SK-N-DZ (cell line): ENCODE results near the gene OR13C5. TPM values are rescaled to one million over a fixed set of nuclear protein-coding genes. Genes with fewer than 3 reads are reported as not detected.
"Not testable (repeated sequence)": the region's sequence is repeated elsewhere in the genome, so short reads cannot be mapped to it uniquely, and the experiment has no call there.

ENCODE experiments used
- DNase-seq: peaks from one replicate; pipeline ENCODE4 v3.0.0-alpha.2; 2015; ENCODE audit warnings: low spot score
- polyA plus RNA-seq, 2 experiments: library from polyadenylated mRNA; depleted of rRNA; stranded (reverse); fragments of >200 nt; gene quantifications; 2 replicates each; pipeline ENCODE4 v1.2.3, GENCODE V29; 2014

OR13C5 gene, protein sequence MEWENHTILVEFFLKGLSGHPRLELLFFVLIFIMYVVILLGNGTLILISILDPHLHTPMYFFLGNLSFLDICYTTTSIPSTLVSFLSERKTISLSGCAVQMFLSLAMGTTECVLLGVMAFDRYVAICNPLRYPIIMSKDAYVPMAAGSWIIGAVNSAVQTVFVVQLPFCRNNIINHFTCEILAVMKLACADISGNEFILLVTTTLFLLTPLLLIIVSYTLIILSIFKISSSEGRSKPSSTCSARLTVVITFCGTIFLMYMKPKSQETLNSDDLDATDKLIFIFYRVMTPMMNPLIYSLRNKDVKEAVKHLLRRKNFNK
- polyA plus RNA-seq (2014; cell fraction: cytosol; rRNA removed) = not detected in 2 replicates
- polyA plus RNA-seq (2014; cell fraction: nucleus; rRNA removed) = not detected in 2 replicates

DNA sequence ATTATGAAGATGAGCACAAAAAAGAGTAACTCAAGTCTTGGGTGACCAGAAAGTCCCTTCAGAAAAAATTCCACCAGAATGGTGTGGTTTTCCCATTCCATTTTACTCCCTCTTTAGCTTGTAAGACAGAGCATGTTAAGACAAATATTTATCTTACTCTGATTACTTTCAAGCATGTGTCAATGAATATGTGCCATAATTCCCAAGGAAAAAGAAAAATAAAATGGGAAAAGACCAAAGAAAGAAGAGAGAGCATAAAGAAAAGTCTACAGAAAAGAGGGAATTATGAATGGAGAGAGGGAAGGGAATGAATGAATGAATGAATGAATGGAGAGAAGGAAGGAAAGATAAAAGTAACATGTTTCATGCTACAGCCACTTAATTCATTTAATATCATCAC is at the start of gene OR13C5:
TSS of gene OR13C5 (minus strand) at position 101 of the 400 bp plus-strand sequence. CDS start at position 101, 0 bp downstream.
- not testable (repeated sequence) for DNase-seq

DNA sequence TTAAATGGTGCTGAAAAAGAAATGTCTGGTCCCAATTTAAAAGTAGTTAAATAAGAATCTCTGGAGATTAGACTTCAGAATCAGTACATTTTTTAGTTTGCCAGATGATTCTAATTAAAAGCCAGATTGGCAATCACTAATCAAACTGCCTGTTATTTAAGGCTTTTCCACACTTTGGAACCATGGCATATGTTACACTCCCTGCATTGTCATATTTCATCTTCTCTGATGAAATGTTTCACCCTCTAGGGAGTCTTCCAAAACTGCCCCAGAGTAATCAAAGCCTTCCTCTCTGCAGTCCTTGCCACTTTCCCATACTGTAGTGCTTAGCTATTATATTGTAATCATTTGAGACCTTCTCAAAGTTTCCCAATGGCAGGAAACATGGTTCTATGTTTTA is 36.2 kb upstream of the OR13C5 start:
- DNase-seq = no peak

DNA sequence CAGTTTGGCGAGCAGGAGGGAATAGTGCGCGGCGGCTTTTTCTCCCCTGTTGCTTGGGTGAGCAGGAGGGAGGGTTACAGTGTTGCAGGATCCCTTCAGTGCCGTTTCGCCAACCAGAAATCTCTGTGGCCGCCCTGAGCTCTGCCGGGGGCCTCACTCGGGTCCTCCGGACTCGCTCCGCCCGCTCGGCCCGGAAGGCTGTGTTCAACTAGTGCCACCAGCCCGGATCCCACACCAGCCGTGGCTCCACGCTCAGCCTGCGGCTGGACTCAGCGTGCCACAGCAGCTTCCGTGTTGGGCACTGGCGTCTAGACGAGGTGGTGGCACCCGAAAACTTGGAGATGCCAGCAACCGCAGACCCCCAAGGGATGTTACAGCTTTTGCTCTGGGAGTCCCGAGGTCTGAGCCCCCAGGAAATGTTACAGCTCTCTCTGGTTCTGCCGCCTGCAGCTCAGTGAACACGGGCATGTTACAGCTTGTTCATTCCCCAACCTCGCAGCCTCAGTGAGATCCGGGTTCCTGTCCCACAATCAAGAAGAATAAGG is 34.8 kb upstream of the OR13C5 start:
- no peak for DNase-seq

DNA sequence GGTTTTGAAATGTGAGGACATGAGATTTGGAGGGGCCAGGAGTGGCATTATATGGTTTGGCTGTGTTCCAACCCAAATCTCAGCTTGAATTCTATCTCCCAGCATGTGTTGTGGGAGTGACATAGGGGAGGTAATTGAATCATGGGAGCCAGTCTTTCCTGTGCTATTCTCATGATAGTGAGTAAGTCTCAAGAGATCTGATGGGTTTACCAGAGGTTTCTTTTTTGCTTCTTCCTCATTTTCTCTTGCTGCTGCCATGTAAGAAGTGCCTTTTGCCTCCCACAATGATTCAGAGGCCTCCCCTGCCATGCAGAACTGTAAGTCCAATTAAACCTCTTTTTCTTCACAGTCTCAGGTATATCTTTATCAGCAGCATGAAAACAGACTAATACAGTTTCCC is 26.8 kb upstream of the OR13C5 start:
- DNase-seq = not testable (repeated sequence)

DNA sequence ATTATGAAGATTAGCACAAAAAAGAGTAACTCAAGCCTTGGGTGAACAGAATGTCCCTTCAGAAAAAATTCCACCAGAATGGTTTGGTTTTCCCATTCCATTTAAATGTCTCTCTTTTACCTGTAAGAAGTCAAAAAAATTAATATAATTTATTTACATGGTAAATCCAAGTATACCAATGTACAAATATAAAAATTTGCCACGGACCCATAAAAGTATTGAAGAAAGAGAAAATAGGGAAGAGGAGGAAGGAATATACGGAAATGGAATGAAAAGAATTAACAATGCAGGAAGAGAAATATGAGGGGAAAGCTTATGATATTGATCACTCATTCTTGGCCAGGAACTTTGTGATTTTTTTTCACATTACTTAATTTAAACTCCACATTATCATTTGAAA is 18.9 kb upstream of the OR13C5 start, which contains the start of gene OR13C9:
TSS of gene OR13C9 (minus strand) at position 101 of the 400 bp plus-strand sequence. CDS start at position 101, 0 bp downstream.
- no peak for DNase-seq

DNA sequence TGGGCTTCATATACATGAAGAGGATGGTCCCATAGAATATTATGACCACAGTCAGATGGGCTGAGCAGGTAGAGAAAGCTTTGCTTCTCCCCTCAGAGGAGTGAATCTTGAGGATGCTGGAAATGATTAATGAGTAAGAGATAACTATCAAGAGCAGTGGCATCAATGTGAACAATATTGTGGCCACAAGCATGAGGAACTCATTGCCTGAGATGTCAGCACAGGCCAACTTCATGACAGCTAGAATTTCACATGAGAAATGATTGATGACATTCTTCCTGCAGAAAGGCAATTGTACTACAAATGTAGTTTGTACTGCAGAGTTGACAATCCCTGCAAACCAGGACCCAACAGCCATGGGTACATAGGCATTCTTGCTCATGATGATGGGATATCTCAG is 18.2 kb upstream of the OR13C5 start:
- DNase-seq = no peak

DNA sequence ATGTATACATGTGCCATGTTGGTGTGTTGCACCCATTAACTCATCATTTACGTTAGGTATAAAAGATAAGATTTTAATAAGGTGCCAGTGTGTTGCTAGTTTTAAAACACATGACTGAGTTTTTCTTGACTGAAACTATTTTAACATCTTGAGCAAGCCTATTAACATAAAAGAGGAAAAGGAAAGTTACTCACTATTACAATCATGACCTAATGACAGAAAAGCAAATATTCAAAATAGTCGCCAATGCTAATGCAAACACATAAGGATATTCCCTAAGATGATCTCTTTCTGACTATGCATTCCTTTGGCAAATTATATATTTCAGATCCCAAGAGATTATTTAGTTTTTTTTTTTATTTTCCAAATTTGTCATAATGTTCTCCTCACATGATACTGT is 12.0 kb upstream of the OR13C5 start:
- no peak for DNase-seq

DNA sequence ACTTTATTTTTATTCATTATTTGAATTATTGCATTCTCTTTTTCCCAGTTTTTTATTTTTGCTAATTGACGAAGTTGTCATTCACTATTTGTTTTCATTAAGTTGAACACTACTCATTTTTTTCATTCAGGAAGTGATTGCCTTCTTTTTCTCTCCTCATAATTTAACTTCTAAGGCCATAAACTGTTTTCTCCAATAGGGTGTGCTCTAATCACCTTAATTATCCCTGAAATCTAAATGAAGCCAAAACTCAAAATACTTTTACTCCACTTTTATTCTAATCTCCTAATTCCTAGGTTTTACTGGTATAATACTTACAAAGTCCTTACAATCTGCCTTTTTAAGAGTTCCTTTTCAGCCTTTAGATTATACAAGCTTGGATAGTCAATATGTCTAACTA is 9.1 kb upstream of the OR13C5 start:
- DNase-seq = no peak

DNA sequence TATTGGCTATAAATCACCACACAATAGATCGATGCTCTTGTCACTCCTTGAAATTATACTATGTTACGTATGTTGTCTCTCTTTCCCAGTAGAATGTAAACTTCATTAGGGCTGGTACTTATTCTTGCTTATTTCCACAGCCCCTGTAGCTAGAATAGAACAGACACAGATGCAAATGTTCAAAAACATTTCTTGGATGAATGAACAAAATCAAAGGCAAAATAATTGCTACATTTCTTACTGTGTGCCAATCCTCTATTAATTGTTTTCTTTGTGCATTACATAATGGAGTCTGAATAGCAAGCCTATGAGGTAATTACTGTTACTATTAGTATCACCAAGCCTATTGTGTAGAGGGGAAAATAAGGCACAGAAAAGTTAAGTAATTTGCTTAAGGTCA is 6.9 kb upstream of the OR13C5 start:
- no peak for DNase-seq

DNA sequence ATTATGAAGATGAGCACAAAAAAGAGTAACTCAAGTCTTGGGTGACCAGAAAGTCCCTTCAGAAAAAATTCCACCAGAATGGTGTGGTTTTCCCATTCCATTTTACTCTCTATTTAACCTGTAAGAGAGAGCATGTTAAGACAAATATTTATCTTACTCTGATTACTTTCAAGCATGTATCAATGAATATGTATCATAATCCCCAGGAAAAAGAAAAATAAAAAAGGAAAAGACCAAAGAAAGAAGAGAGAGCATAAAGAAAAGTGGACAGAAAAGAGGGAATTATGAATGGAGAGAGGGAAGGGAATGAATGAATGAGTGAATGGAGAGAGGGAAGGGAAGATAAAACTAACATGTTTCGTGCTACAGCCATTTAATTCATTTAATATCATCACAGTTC is 6.3 kb upstream of the OR13C5 start, which contains the start of gene OR13C2:
TSS of gene OR13C2 (minus strand) at position 101 of the 400 bp plus-strand sequence. CDS start at position 101, 0 bp downstream.
- not testable (repeated sequence) for DNase-seq

DNA sequence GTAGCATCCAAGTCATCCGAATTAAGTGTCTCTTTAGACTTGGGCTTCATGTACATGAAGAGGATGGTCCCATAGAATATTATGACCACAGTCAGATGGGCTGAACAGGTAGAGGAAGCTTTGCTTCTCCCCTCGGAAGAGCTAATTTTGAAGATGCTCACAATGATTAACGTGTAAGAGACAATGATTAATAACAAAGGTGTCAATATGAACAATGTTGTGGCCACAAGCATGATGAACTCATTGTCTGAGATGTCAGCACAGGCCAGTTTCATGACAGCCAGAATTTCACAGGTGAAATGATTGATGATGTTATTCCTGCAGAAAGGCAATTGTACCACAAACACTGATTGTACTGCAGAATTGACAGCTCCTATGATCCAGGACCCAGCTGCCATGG is 5.6 kb upstream of the OR13C5 start:
- DNase-seq = no peak

DNA sequence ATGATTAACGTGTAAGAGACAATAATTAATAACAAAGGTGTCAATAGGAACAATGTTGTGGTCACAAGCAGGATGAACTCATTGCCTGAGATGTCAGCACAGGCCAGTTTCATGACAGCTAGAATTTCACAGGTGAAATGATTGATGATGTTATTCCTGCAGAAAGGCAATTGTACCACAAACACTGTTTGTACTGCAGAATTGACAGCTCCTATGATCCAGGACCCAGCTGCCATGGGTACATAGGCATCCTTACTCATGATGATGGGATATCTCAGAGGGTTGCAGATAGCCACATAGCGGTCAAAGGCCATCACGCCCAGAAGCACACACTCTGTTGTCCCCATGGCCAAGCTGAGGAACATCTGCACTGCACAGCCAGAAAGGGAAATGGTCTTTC is 464 bp downstream of the OR13C5 start:
- not testable (repeated sequence) for DNase-seq

DNA sequence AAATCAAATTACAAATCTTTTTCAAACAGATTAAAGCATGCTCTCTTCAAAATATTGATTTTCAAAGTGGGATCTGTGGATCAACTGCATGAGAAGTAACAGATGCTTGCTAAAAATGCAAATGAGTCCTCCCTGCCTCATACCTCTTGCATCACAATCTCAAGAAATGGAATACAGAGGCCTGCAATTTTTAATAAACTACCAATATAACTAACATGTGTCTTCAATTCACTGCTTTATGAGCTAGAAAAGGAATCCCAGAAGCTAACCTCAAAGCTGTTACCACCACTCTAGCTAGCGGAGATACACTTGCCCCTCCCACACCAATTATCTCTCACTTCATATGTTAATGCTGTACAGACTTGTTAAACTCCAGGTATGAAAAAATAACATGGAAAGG is 9.6 kb downstream of the OR13C5 start:
- DNase-seq = no peak

DNA sequence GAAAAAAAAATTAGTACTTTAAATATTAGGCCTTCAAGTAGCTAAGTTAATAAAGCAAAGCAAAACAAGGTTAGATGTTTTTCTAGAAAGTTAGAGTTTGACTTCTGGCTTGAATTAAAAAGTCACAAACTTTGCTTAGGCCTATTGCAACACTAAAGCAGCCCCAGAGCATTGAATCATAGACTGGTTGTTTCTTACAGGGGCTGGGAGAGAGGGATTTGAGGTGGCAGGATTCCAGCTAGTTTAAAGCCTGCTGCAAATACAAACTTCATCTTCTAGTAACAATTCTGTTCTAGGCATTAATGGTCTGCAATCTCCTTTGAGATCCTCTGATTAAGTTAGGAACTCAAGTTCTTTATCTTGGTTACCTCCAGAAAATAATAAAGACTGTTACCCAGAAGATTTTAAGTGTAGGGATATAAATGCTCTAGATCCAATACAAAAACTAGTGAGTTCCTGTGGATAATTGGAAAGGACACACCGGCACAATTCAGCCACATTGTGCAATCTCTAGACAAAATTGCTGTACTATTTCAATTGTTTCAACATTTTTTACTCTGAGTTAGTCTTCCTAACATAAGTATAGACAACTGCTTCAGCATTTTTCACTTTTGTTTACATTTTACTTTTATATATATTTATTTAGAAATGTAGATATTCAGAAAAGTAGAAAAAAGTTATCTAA is 12.6 kb downstream of the OR13C5 start:
- no peak for DNase-seq

DNA sequence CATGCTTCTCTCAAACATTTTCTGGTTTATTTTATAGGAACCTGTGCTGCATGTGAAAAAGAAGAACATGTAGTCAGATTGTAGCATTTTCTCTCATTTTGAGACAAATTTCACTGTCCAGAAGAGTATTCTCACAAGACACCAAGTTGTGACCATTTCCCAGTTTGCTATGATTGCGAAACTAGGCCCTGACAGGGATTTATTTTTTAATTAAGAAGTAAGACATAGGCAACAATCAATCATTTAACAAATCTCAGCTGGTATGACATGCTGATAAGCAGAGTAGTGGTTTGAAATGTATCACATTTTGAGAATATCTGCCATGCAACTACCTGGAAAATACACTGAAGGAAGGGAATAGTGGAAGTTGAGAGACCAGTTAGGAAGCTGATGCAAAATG is 18.7 kb downstream of the OR13C5 start:
- DNase-seq = no peak

DNA sequence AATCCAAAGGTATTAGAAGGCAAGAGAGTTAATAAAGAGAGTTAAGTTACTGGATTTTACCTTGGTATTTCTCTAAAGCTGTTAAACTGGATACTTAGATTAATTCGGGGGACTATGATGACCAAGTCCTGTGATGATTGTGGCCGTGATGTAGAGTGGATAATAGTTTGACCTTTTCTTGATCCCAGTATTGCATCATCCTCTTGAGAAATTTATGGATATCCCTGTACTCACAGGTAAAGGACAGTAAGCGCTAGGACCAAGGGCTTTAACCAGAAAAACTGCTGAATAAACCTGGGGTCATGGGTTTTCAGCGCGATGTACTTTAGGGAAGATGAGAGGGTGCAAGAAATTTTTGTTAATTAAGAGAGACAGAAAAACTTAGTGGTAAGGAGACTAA is 21.9 kb downstream of the OR13C5 start:
- DNase-seq = no peak

DNA sequence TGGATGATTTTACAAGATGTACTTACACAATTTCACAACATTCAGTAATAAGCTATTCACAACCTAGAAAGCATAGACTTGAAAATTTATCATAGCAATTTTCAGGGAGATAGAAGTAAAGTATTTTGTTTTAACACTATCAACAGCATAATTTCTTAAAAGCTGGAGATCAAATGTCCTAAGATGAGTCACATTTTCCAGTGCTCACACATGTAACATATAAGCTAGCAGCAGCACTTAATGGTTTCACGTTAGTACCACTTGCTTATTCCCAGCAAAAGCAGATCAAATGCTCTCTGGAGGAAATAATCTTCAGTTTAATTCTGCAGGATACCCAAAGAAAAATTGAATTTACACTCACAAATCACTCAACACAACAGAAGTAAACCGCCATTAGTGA is 23.8 kb downstream of the OR13C5 start:
- no peak for DNase-seq

DNA sequence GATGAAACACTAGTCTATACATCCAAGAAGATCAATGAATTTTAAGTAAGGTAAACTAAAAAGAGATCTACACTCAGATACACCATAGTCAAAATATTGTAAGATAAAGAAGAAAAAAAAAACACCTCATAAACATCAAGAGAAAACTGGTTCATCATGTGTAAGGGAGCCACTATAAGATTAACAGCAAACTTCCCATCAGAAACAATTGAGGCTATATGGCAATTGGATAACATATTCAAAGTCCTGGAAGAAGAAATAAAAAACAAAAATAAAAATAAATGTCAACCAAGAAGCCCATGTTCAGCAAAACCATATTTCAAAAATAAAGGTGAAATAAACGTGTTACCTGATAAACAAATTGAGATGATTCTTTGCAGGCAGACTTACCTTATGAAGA is 26.6 kb downstream of the OR13C5 start:
- no peak for DNase-seq

DNA sequence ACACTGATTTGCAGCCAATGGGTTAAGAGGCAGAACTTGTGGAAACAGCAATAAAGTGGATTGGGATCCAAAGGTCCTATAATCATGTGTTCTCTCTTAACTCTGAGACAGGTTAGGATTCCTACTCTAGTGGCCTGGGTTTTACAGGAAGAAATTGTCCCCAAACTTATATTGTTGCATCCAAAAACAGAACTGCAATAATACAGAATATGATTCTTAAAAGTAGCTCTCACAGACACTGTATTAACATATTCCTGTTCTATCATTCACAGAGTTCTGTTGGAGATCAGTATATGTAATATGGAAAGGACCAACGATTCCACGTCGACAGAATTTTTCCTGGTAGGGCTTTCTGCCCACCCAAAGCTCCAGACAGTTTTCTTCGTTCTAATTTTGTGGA is 30.3 kb downstream of the OR13C5 start, which contains the start of gene OR13C8:
TSS of gene OR13C8 (plus strand) at position 301 of the 400 bp plus-strand sequence. CDS start at position 301, 0 bp downstream.
- no peak for DNase-seq

DNA sequence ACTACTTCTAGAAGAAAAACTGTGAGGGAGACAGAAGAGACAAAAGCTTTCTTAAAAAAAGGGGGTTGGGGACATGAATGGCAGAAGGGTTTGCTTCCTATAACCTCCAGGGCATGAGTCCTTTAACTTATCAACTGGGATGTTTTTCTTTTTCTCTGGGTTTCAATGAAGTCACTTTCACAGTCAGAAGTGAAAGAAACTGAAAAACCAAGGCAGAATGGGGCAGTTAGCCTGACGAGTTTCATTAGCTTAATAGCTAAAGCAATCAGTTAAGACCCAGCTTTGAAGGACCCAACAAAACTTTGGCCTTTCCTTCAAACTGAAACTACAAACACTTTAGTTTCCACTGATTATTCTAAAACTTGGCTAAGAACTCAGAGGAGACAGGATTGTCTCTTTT is 34.9 kb downstream of the OR13C5 start:
- no peak for DNase-seq

DNA sequence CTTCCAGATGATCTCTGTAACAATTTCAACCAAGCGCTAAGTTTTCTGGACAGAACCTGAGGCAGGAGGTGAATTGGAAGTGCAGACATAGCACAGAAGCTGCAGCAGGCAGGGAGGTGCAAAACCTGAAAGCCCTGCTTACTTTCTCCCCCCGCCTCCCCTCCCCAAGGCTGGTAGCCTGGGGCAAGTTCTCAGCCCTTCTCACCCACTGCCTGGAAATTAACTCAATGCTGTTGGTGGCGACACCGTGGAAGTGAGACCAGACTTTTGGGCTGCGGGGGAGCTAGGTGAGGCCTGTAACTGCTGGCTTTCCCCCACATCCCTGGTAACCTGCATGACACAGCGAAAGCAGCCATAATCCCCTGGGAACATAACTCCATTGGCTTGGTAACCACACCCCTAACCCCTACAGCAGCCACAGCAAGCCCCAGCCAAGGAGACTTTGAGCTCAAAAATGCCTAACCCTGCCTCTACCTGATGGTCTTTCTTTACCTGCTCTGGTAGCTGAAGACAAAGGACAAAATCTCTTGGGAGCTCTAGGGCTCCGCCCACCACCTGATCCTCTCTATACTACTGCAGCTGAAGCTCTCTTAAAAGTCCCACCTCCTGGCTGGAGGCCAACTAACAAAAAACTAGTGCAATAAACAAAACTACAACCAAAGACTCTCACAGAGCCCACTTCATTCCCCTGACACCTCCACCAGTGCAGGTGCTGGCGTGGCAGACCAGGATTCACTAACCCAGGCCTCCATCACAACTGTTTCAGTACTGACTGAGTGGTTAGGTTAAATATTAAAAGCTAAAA is 42.2 kb downstream of the OR13C5 start:
- DNase-seq = no peak

DNA sequence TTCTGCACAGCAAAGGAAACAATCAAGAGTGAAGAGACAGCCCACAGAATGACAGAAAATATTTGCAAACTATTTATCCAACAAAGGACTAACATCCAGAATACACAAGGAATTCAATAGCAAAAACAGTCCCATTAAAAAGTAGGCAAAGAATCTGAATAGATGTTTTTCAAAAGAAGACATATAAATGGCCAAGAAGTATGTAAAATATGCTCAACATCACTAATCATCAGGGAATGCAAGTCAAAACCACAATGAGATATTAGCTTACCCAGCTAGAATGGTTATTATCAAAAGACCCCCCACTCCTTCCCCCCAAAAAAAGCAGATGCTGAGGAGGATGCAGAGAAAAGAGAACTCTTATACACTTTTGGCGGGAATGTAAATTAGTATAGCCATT is 43.7 kb downstream of the OR13C5 start:
- DNase-seq = no peak
